Neuronal stem cell (in vitro differentiated cells): ENCODE data around the gene TP53RK.

Experiments used
- DNase-seq: peaks from one replicate; pipeline ENCODE4 v3.0.0-alpha.2; 2013; ENCODE audit warnings: low spot score
- H2AFZ ChIP-seq: one replicate; pipeline ENCODE4 v1.6.1; 2013; ENCODE audit warnings: mild to moderate bottlenecking, low read length, inconsistent platforms
- H2AK5ac ChIP-seq: 2 replicates; pipeline ENCODE4 v1.6.1; 2013; ENCODE audit warnings: low read depth, mild to moderate bottlenecking, inconsistent platforms, low read length, moderate library complexity, mixed read lengths
- H2BK120ac ChIP-seq: 2 replicates; pipeline ENCODE4 v1.6.1; 2013; ENCODE audit warnings: low read depth, mild to moderate bottlenecking, inconsistent platforms, low read length, moderate library complexity, mixed read lengths
- H2BK12ac ChIP-seq: one replicate; pipeline ENCODE4 v1.6.1; 2013; ENCODE audit warnings: low read length, inconsistent platforms
- H2BK15ac ChIP-seq: 2 replicates; pipeline ENCODE4 v1.6.1; 2013; ENCODE audit warnings: mild to moderate bottlenecking, low read length, inconsistent platforms, mixed read lengths
- H2BK5ac ChIP-seq: one replicate; pipeline ENCODE4 v1.6.1; 2013; ENCODE audit warnings: inconsistent platforms, mild to moderate bottlenecking, low read length, moderate library complexity
- H3K14ac ChIP-seq: one replicate; pipeline ENCODE4 v1.6.1; 2013; ENCODE audit warnings: low read length, inconsistent platforms
- H3K18ac ChIP-seq: 2 replicates; pipeline ENCODE4 v1.6.1; 2013; ENCODE audit warnings: low read length, inconsistent platforms
- H3K23ac ChIP-seq: 2 replicates; pipeline ENCODE4 v1.6.1; 2013; ENCODE audit warnings: low read depth, mild to moderate bottlenecking, mixed read lengths, low read length, inconsistent platforms; ENCODE audit not compliant: poor library complexity
- H3K27ac ChIP-seq: replicated peaks from 3 replicates; pipeline ENCODE4 v1.5.1; 2013; ENCODE audit warnings: low read length, inconsistent platforms
- H3K27me3 ChIP-seq, 3 experiments: 2 replicates each; pipeline ENCODE4 v1.6.1; 2013; ENCODE audit warnings: low read length in 3 of 3, mild to moderate bottlenecking in 2 of 3, inconsistent platforms in 1 of 3, low read depth in 1 of 3, mixed read lengths in 1 of 3, moderate library complexity in 1 of 3; ENCODE audit not compliant: control insufficient read depth in 3 of 3, insufficient read depth in 3 of 3
- H3K36me3 ChIP-seq, 2 donors: replicated peaks in 1 of 2; 2 replicates each; pipeline ENCODE4 v1.6.1; 2013; ENCODE audit warnings: low read length in 2 of 2; ENCODE audit not compliant: control insufficient read depth in 2 of 2, insufficient read depth in 2 of 2
- H3K4ac ChIP-seq: 2 replicates; pipeline ENCODE4 v1.6.1; 2013; ENCODE audit warnings: inconsistent platforms, mild to moderate bottlenecking, low read length, moderate library complexity
- H3K4me1 ChIP-seq, 2 donors: 1 replicate in 1 of 2; 2 replicates in 1 of 2; pipeline ENCODE4 v1.6.1; 2013; ENCODE audit warnings: low read length in 2 of 2, low read depth in 1 of 2; ENCODE audit not compliant: control insufficient read depth in 2 of 2, insufficient read depth in 1 of 2
- H3K4me2 ChIP-seq: one replicate; pipeline ENCODE4 v1.6.1; 2013; ENCODE audit warnings: mild to moderate bottlenecking, low read length, inconsistent platforms; ENCODE audit not compliant: insufficient read depth, poor library complexity, severe bottlenecking
- H3K4me3 ChIP-seq, 2 donors: 2 replicates each; pipeline ENCODE4 v1.5.1; 2013; ENCODE audit warnings: low read length in 2 of 2, mild to moderate bottlenecking in 2 of 2, inconsistent platforms in 1 of 2, moderate library complexity in 1 of 2
- H3K79me1 ChIP-seq: one replicate; pipeline ENCODE4 v1.6.1; 2013; ENCODE audit warnings: low read depth, mild to moderate bottlenecking, inconsistent platforms, low read length, moderate library complexity
- H3K9ac ChIP-seq: one replicate; pipeline ENCODE4 v1.6.1; 2013; ENCODE audit warnings: mild to moderate bottlenecking, low read depth, low read length, inconsistent platforms; ENCODE audit not compliant: poor library complexity
- H3K9me3 ChIP-seq, 2 donors: replicated peaks in 1 of 2; 2 replicates each; pipeline versions ENCODE3 to v1.6.1; 2013; ENCODE audit warnings: low read length in 2 of 2, mild to moderate bottlenecking in 2 of 2, inconsistent platforms in 1 of 2, low read depth in 1 of 2, mixed read lengths in 1 of 2, moderate library complexity in 1 of 2; ENCODE audit not compliant: control insufficient read depth in 2 of 2, insufficient read depth in 1 of 2
- H4K8ac ChIP-seq: one replicate; pipeline ENCODE4 v1.6.1; 2013; ENCODE audit warnings: low read depth, mild to moderate bottlenecking, inconsistent platforms, low read length, moderate library complexity
- H4K91ac ChIP-seq: one replicate; pipeline ENCODE4 v1.6.1; 2013; ENCODE audit warnings: low read length, low read depth, mild to moderate bottlenecking, inconsistent platforms; ENCODE audit not compliant: poor library complexity
- WGBS, 2 donors: extraction: QIAGEN DNeasy Blood & Tissue Kit; methylation state at CpG; one replicate each; pipeline ENCODE4 v1.1.7; 2013; ENCODE audit warnings: missing lambda C conversion rate in 2 of 2, mixed read lengths in 1 of 2; ENCODE audit not compliant: insufficient read length in 2 of 2, insufficient replicate concordance in 1 of 2; ENCODE audit errors: extremely low coverage in 2 of 2; 5-methylcytosine and 5-hydroxymethylcytosine counted together

TP53RK gene

GRCh38 chr20:46724343-46724959 lies 35.2 kb upstream of the TP53RK start:
- Histone ChIP-seq H4K91ac (no peak overlapping the region), H3K14ac (no peak overlapping the region)
- 100% methylated on average over 1 of the region's 1 CpG for WGBS, 2 donors

DNA sequence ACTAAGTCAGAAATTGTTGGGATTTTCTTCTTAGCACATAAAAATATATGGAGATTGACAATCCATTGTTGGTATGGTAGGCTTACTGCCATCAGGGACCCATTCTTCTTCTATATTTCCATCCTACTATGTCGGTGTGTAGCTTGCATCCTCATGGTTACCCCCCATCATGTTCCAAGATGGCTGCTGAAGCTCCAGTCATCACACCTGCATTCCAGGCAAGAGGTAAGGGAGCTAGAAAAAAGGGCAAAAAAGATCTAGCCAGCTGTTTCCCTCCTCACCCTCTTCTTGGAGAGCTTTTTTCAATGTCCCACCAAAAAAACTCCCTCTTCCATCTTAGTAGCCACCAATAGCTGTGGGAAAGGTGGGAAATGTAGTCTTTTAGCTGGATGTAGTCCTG lies 33.8 kb upstream of the TP53RK start:
- Histone ChIP-seq H3K4me2 (no peak overlapping the region), H3K27me3 (no peaks in the 10 kb centered on the region), H3K18ac (no peak overlapping the region), H3K27ac (no peak overlapping the region), H2BK12ac (no peak overlapping the region), H3K4ac (no peak overlapping the region), H3K4me1 (no peaks in the 10 kb centered on the region), H3K4me3 (no peak overlapping the region), H3K9ac (no peak overlapping the region), H2BK5ac (no peak overlapping the region), H2BK15ac (no peak overlapping the region), H4K8ac (no peak overlapping the region), H3K9me3 (peaks cover 0 to 2% of the 10 kb centered on the region in 2 donors), H2AFZ (no peak overlapping the region), H4K91ac (no peak overlapping the region), H2BK120ac (no peak overlapping the region), H3K79me1 (no peaks in the 10 kb centered on the region), H3K23ac (no peak overlapping the region), H2AK5ac (no peak overlapping the region), H3K36me3 (peaks cover 0 to 5% of the 10 kb centered on the region in 2 donors), H3K14ac (no peak overlapping the region)
- no peak for DNase-seq
- WGBS, 2 donors, result no CpG with 5 or more reads among the region's 1 CpG

More at GRCh38 chr20:46724343-46724959, 35.2 kb upstream of the TP53RK start:
- Histone ChIP-seq H3K27me3 (no peaks in the 10 kb centered on the region), H3K9me3 (peaks cover 0 to 2% of the 10 kb centered on the region in 2 donors), H3K36me3 (peaks cover 0 to 5% of the 10 kb centered on the region in 2 donors), H3K4me2 (no peak overlapping the region), H3K4me3 (no peak overlapping the region), H3K9ac (no peak overlapping the region), H2AFZ (no peak overlapping the region), H3K4me1 (no peaks in the 10 kb centered on the region), H3K79me1 (no peaks in the 10 kb centered on the region), H3K27ac (no peak overlapping the region), H2BK5ac (no peak overlapping the region), H3K4ac (no peak overlapping the region), H3K23ac (no peak overlapping the region), H2BK12ac (no peak overlapping the region), H2AK5ac (no peak overlapping the region), H2BK15ac (no peak overlapping the region), H4K8ac (no peak overlapping the region), H2BK120ac (no peak overlapping the region), H3K18ac (no peak overlapping the region)
- no peak for DNase-seq

GRCh38 chr20:46722450-46722849 lies 33.2 kb upstream of the TP53RK start:
- Histone ChIP-seq H3K9ac (no peak overlapping the region), H2AFZ (no peak overlapping the region), H3K27me3 (no peaks in the 10 kb centered on the region), H3K27ac (no peak overlapping the region), H3K79me1 (no peaks in the 10 kb centered on the region), H2BK15ac (no peak overlapping the region), H3K9me3 (peaks cover 0 to 2% of the 10 kb centered on the region in 2 donors), H3K4me2 (no peak overlapping the region), H2BK12ac (no peak overlapping the region), H2BK120ac (no peak overlapping the region), H3K36me3 (peaks cover 0 to 5% of the 10 kb centered on the region in 2 donors), H3K14ac (no peak overlapping the region), H3K4ac (no peak overlapping the region), H3K18ac (no peak overlapping the region), H2BK5ac (no peak overlapping the region), H3K4me1 (no peaks in the 10 kb centered on the region), H3K23ac (no peak overlapping the region), H4K8ac (no peak overlapping the region), H3K4me3 (no peak overlapping the region), H2AK5ac (no peak overlapping the region), H4K91ac (no peak overlapping the region)
- WGBS, 2 donors, result no CpG with 5 or more reads among the region's 2 CpGs
- no peak for DNase-seq

DNA sequence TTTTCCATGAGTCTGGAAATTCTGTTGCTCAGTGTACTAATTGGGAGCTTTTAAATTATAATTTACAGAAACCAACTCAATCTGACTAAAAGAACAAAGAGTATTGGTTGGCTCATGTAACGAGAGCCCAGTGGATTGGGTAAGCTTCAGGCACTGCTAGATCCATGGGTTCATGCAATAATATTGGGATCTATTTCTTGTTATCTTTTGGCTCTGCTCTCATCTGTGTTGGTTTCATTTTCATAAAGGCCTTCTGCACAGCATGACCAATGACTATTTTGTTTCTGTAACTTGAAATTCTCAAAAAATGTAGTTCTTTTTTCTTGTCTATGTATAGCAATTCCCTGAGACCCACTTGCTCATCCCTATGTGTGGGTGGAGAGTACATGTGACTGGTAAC lies 32.2 kb upstream of the TP53RK start:
- no peak overlapping the region for H2BK120ac ChIP-seq
- H3K27ac ChIP-seq, result no peak overlapping the region
- H3K4me1 ChIP-seq, result no peaks in the 10 kb centered on the region
- no CpG with 5 or more reads among the region's 1 CpG for WGBS, 2 donors
- H2BK5ac ChIP-seq, result no peak overlapping the region
- H2AFZ ChIP-seq, result no peak overlapping the region
- H3K79me1 ChIP-seq, result no peaks in the 10 kb centered on the region
- H3K9ac ChIP-seq, result no peak overlapping the region
- H2BK12ac ChIP-seq, result no peak overlapping the region
- H3K18ac ChIP-seq, result no peak overlapping the region
- H3K9me3 ChIP-seq, result peaks cover 0 to 2% of the 10 kb centered on the region in 2 donors
- no peak overlapping the region for H3K4ac ChIP-seq
- H3K23ac ChIP-seq, result no peak overlapping the region
- H3K27me3 ChIP-seq, result no peaks in the 10 kb centered on the region
- no peaks in the 10 kb centered on the region for H3K36me3 ChIP-seq
- H2AK5ac ChIP-seq, result no peak overlapping the region
- no peak for DNase-seq
- H3K14ac ChIP-seq, result no peak overlapping the region
- no peak overlapping the region for H4K8ac ChIP-seq
- no peak overlapping the region for H4K91ac ChIP-seq
- H3K4me2 ChIP-seq, result no peak overlapping the region
- no peak overlapping the region for H3K4me3 ChIP-seq
- no peak overlapping the region for H2BK15ac ChIP-seq
